HG03135 (cell line): ENCODE data around the gene HPSE2.
"Not testable (repeated sequence)": the region's sequence is repeated elsewhere in the genome, so short reads cannot be mapped to it uniquely, and the experiment has no call there.

Experiments used
- ATAC-seq: cut with Tn5 transposase; IDR thresholded peaks from one replicate; pipeline ENCODE4 v1.9.1; 2021; ENCODE audit warnings: mild to moderate bottlenecking, moderate library complexity; ENCODE audit not compliant: unreplicated experiment

HPSE2 gene

DNA sequence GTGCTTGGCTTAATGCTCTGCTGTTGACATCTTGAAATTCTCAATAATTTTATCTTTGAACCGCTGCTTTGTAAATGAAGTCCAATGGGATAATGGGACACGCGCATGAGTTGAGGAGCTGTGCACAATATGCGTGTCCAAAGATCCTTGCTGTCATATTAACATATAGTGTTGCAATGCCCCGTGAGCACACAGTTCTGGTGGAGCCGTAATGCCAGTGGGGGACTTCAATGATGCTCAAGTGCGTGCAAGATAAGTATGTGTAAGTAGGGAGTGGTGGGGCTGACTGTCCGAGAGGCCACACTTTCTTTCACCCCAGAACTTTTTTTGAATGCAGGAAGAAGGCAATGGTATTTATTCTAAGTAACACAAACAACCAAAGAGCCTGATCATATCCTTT is 711.5 kb downstream of the HPSE2 start:
- no peak for ATAC-seq

DNA sequence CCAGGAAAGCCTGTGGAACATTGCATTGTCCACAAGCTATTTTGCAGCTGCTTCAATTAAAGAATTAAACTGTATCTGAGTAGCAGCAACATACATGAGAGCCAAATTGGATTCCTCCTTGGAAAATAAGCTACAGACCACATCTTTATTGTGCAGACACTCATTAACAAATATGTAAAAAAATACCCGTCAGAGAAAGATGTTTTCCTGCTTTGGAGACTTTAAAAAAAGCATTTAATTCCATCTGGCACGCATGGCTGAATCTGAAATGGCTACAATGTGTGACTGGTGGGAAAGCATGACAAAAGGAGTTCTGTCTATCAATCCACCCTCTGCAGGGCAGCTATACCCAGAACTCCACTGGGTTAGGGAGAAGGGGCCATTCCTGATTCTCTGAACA is 715.8 kb downstream of the HPSE2 start:
- ATAC-seq, result no peak

DNA sequence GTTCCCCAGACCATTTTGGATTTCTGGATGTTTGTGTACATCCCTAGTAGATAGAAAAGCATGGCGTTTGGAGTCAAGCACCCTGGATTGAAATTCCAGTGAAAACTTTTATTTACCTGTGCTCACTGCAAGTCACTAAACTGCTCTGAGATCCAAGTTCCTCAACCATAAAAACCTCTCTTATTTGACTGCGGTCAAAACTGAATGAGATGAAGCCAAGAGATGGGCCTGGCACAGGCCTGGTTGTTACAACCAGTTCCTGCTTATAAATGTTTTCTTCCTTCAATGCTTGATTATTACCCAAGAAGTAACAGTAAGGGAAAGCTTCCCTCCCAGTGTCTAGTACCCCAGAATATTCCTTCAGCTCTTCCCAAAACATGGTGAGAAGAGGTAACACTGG is 718.0 kb downstream of the HPSE2 start:
- ATAC-seq, result no peak

DNA sequence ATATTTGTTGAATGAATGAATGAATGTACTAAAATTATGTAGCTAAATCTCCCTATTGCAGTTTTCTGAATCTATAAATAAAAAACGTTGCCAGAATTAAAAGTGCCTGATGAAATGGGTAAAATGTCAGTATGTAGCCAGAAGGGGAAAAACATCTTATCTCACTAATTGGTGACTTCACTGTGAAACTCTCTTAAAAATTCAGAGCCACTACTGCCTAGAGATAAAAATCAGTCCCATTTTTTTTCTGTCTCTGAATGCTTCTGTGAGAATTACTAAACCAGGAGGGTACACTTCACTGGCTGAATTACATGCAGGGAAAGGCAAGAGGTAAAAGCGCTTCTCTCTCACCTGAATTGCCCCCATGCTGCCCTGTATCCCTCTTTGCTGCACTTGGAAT is 719.3 kb downstream of the HPSE2 start:
- ATAC-seq, result no peak

DNA sequence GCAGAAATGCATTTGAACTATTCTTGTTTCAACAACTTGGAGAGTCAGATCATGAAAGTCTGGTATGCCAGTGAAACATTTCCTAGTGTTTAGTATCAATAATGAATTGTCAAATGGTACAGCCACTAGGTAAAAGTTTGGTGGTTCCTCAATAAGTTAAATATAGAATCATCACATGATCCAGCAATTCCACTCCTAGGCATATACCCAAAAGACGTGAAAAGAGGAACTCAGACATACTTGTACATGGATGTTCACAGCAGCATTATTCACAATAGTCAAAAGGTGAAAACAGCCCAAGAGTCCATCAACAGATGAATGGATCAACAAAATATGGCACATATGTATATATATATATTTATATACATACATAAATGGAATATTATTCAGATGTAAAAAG is 721.9 kb downstream of the HPSE2 start:
- no peak for ATAC-seq

DNA sequence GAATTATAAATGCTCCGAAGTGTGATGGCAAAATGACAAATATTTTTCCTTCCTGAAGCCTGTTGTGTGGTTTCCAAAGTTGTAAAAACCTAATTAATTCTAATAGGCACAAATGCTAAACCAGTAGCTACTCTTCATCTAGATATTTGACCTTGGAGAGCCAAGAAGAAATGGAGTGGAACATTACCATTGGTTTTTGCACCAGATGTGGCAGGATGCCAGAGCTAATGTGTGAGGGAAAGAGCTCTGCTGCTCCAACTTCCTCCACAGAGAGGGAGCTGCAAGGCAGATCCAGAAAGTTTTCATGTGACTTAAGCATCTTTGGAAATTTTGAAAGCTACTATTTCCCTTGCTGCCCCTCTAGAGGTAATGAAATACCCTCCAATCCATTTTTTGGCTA is 723.8 kb downstream of the HPSE2 start:
- ATAC-seq, result no peak

DNA sequence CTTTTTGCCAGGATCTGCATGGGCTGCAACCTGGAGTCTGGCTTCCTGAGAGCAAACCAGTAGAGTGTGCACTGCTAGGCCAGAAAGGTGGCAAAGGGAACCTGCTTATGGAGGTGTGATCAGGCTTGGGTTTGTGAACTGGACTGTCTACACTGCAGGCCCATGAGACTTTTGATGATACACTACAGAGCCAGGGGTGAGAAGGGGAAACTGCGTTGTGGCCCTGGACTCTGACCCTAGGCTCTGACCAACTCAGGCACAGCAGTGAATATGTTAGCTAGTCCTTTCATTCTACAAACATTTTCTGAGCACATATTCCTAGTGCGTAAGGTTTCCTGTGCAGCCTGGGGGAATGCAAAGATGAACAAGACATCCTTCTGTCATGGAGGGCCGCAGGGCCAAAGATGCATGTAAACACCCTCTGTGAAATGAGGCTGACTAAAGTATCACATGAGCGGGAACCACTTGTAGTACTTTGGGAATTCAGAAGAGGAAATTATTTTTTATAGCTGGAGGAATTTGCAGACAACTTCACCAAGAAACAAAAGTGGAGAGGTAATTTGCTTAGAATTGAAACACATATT is 725.1 kb downstream of the HPSE2 start:
- ATAC-seq, result no peak

DNA sequence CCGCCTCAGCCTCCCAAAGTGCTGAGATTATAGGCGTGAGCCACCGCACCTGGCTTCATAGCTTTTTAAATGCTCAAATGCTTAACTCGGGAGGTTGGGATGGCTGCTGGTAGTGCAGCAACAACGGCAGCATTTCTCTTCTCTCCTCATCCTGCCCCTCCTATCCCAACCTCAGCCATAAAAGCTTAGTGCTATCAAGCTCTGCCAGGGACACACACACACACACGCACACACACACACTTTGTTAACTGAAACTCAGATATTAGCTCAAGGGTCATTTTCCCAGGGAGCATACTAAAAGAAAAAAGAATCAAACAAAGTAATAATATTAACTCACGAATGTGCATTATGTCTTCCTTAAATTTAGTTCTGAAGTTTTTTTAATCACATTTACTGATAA is 725.9 kb downstream of the HPSE2 start:
- no peak for ATAC-seq

DNA sequence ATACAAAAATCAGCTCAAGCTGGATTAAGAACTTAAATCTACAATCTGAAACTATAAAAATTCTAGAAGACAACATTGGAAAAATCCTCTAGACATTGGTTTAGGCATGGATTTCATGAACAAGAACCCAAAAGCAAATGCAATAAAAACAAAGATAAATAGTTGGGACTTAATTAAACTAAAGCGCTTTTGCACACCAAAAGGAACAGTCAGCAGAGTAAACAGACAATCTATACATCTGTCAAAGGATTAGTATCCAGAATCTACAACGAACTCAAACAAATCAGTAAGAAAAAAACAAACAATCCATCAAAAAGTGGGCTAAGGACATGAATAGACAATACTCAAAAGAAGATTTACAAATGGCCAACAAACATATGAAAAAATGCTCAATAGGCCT is 733.1 kb downstream of the HPSE2 start:
- ATAC-seq, result not testable (repeated sequence)

DNA sequence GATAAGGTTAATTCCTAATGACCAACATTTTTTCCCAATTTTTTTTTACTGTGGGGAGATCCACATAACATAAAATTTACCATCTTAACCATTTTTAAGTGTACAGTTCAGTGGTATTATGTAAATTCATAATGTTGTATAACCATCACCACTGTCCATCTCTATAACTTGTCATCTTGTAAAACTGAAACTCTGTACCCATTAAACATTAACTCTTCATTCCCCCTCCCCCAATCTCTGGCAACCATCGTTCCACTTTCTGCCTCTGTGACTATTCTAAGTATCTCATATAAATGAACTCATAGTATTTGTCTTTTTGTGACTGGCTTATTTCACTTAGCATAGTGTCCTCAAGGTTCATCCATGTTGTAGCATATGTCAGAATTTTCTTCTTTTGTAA is 742.9 kb downstream of the HPSE2 start:
- ATAC-seq, result no peak

DNA sequence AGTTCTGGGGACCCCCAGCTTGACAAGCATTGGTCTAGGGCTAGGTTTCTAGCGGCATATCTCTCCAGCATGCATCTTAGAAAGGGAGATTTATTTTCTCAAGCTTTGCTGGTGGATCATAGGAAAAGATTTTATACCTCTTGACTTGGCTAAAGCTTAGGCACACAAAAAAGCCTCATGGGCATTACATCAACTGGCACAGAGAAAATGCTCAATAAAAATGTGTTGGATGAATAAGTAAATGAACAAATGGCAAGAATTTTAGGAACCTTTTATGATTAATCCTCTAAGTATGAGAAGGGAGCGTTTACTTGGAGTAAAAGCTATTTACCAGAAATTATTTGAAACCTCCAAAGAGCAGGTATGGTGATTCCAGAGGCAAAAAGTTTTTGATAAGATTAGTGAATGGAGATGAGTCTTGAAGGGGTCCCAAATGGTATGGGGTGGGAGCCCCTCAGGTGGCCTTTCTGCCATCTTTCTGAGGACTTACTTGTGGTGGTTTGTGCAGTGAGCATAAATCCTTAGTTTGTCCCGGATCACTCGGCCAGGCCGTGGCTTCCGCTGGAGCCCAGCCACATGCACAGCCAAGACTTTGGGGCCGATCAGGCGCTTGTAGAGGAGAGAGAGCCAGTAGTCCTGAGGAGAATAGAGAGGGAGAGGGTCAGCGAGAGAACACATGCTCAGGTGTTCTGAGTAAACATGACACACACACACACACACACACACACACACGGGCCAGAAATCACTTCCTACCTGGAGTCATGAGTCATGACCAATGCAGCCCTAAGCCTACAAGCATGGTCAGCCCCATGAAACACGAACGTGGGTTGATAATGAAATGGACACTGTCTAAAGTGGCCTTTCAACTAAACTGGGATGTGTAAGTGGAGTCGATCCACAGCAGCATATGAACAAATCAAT is 745.8 kb downstream of the HPSE2 start:
- ATAC-seq, result no peak

DNA sequence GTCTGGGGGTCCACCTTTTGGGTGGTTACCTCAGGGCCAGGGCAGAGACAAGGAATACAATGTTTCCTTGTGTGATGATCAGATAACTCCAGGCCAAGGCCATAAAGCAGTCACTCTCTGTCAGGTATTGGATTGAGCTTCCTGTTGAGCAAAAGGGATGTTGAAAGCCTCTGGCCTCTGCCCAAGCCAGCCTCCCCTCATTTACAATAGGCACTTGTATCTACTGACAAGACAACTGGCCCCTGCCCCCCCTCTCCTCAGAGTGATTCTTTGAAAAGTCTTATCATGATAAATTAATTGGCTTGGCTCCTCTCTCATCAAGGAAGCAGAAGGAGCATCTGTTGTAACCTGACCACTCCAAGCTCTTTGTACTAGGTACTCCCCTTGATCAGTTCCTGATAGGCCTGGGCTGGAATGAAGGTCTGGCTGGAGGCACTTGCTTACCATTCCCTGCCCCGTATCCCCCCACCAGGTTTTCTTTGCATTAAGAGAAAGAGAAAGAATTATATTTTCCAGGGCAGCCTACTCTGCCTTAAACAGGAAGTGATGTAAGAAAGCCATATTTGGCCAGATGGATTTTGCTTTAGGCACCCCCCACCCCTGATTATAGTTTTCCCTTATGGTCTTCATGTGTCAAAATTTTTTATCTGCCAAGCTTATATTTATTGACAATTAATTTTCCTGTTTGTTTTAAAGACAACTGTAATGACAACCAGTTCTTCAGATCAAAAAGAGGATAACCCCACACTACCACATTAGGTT is 746.8 kb downstream of the HPSE2 start:
- no peak for ATAC-seq

DNA sequence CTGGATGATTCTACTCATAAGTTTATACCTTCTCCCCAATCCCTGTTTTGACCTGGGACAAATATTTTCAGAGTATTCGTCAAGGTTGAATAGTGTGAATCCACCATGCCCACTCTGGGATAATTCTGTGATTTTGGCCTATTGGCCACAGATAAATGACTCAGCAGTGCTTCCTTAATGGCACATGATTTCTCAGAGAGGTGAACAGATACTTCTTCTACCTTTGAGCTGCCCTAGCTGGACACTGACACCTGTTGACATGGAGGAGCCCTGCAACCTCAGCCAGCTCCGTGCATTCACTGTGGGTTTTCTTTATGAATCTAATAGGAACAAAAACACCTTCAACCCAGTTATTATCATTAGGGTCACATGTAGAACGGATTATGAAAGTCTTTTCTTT is 748.0 kb downstream of the HPSE2 start:
- ATAC-seq, result no peak

DNA sequence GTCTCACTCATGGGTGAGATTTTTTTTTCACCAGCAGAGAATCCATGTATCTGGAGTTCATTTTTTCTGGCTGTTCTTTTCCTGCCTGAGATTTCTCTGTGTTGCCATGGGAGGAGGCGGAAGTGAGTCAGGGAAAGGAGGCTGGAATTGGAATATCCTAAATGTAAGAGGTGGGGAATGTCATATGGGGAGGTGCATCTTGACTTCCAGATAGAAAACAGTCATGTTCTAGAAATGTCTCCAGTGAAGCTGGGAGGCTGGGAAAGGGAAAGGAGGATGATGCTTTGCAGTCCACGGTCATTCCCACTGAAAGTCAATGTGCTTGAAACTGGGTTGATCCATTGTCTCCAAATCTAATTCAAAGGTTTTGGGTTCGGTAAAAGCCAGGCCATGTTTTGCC is 749.2 kb downstream of the HPSE2 start:
- no peak for ATAC-seq

DNA sequence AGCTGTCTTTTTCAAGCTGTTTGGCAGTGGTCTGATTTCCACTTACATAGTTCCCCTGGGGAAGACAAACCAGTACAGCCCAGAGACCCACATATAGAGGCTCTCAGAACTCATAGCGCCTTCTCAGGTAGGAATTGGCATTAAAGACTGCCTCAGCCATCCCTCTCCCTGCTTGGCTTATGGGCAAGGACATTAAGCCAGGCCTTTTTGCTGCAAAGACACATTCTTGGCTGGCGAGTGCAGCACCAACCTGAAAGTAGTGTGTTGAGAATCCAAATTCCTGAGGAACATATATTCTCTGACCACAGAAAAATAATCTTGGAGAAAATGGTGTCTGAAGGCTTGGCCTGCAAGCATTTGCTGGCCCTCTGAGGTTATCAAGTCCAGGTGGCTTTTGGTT is 749.7 kb downstream of the HPSE2 start:
- ATAC-seq, result no peak

DNA sequence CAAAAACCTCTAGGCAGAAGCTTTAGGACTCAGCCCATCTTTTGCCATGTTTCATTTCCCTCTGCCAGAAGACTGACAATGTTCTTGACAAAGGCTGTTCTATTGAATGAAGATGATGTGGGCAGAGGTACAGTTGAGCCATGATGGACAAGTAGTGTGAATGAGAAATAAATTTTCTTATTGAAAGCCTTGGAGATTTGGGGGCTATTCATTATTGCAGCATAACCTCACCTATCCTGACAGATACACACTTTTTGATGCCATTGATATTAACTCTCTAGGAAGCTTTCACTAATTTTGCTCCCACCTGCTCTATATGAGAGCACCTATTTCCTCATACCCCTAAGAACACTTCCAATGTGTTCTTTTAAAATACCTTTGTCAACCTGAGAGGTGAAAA is 752.0 kb downstream of the HPSE2 start:
- ATAC-seq, result no peak

DNA sequence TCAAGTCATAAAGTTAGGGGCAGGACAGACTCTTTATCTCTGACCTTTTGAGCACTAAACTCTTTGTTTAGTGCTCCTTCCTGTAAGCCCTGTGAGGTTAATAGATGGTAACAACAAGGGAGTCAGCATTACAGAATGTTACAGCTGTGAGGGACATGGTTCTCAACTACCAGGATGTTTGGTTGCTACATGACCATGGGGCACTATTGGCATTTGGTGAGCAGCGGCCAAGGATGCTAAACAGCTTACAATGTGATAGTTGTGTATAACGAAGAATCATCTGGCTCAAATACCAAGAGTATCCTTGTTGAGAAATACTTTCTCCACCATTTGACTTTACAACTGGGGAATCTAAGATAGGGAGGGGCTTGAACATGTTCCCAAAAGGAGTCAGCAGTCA is 753.6 kb downstream of the HPSE2 start:
- no peak for ATAC-seq

DNA sequence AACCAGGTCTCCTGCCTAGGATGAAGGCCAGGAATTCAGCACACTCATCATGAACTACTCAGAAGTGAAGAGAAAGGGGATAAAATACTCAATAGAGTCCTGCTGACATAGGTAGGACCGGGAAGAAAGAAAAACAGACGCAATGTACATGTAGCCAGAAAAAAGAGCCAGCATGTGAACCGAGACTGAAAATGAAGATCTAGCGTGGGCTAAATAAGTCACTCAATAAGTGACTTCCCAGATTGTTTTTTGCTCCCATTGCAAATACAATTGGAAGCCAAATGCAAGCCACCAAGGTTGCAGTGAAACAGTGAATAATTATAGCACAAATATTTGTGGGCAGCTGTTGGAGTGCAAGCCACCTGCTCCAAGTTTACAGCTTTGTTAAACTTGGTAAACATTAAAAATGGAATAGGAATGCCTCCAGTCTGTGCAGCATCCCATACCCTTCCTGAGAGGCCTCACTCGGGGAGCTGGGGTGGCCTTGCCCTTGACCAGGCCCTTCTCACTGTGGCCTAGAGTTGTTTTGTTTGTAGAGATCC is 754.2 kb downstream of the HPSE2 start:
- ATAC-seq, result no peak

DNA sequence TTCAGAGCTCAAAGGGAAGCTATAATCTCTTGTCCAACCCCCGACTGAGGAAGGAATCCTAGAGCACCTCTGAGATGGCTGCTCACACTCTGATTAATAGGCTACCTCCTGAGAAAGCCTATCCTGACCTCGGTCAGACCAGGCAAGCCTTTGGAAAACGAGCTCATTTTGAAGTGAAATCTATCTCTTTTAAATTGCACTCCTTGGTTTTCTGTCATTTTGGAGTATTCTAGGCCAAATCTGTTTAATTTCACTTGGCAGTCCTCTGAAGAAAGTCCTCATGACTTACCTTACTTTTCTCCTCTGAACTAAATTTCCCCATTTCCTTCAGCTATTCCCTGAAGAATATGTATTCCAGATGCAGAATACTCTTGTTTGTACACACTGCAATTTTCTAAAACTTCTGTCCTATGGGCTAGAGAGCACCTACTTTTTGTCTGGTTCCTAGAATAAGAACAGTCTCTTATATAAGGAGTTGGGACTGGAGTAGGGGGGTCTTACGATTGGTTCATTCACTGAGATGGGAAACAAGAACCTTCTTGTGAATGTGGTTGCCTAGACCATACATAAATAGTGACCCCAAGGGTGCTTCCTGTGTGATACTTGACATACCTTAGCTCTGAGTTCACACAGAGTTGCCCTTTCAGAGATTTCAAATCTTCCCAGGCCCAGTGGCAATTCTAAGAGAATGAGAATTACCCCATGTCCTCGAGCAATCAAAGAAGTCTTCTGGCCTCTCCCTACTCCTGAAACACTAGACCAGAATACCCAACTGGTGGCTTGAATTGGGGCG is 757.0 kb downstream of the HPSE2 start:
- ATAC-seq, result no peak

DNA sequence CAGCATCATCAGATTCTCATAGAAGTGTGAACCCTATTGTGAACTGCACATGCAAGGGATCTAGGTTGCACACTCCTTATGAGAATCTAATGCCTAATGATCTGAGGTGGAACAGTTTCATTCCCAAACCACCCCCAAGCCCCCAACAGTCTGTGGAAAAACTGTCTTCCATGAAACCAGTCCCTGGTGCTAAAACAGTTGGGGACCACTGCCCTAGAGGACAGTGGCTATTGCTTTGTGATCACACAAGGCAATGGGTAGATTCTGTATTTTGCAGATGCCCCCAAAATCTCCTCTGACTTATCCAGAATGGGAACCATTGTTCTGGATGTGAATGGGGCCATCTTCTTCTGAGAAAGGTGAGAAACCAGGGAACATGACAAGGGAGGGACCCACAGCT is 757.8 kb downstream of the HPSE2 start:
- ATAC-seq, result no peak

DNA sequence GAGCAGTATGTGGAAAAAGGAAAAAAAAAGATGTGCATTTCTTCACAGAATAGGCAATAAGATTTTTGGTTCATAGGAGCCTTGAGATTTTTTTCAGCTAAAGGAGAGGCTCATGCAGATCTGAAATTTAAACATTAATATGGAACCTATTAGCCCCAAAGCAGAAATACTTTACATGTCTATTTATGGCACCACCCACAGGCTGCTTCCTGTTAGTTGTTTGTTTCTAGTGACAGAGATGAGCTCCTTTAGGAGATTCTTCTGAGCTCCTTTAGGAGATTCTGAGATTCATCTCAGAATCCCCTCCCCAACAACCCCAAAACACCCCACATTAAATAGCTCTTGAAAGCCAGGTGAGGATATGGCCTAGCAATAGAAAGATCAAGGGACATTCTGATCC is 761.0 kb downstream of the HPSE2 start:
- peak; percentile 65 for ATAC-seq
